NT2/D1 (cell line): Measurements from ENCODE around the gene CPXM2.

Experiments
- SUZ12 ChIP-seq: IDR thresholded peaks from 2 replicates; pipeline ENCODE4 v1.6.1; 2011; ENCODE audit not compliant: insufficient read length, insufficient read depth; ENCODE audit errors: extremely low read depth
- ZNF274 ChIP-seq: IDR thresholded peaks from 2 replicates; pipeline ENCODE4 v1.6.1; 2011; ENCODE audit warnings: mild to moderate bottlenecking, low read depth, low read length

DNA sequence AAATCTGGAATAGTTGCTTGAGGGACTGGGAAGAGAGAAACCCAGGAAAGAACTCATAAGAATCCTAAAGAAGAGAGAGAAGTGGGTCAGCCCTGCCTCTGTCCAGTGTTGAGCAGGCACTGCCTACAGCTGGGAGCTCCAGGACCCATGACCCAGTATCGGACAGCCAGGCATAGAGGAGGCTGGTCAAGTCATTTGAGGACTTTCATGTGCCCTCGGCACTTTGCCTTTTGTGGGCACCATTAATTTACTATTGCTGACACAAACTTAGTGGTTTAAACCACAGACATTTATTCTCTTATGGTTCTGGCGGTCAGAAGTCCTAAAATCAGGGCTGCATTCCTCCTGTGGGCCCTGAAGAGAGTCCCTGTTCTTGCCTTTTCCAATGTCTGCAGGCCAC, 60.3 kb downstream of the CPXM2 start:
- TF ChIP-seq SUZ12 (no peak), ZNF274 (no peak)
